Measurements from ENCODE around the gene RERE. TPM values are rescaled to one million over a fixed set of nuclear protein-coding genes. Genes with fewer than 3 reads are reported as not detected.

RERE gene
- total RNA-seq, 1 experiment from 2014 or later: 73.4 TPM

DNA sequence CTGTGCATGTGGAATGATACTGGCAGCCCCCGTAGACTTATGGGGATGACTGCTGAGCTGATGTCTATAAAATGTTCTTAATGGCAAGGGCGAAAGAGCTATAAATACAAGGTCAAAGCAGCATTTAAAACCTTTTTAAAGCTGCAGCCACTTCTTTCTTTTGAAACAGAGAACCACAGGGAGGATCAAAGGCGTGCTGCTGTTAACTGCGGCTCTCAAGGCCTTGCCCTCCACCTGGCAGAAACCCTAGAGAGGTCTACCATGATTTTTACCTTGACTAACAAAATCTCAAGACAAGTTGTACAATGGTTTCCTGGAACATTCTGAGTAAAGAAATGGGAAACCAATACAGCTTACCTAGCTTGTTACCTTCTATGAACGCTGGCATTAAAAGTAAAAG is 409.8 kb downstream of the RERE start:
- Histone ChIP-seq H3K9me2 (ENCODE audit: insufficient read depth) (no peaks in the 10 kb centered on the region), H3F3A (ENCODE audit: insufficient read depth, low read depth) (0 out of 2 replicates have a peak, but pooled peaks cover 4% of the 10 kb centered on the region), H3K4me1 (replicated peaks; ENCODE audit: insufficient read depth) (no peaks in the 10 kb centered on the region), H3K4me2 (no peak overlapping the region), H4K20me1 (ENCODE audit: insufficient read depth) (no peaks in the 10 kb centered on the region), H3K27ac (no peak overlapping the region), H3K4me3 (no peak overlapping the region), H2AFZ (no peak overlapping the region), H3K27me3 (ENCODE audit: insufficient read depth, low read depth) (no peaks in the 10 kb centered on the region), H3K9me3 (ENCODE audit: insufficient read depth, low read depth) (no peaks in the 10 kb centered on the region), H3K79me2 (ENCODE audit: low read depth) (0 out of 2 replicates have a peak, but pooled peaks cover 3% of the 10 kb centered on the region), H3K36me3 (ENCODE audit: low read depth) (0 out of 2 replicates have a peak, but pooled peaks cover 3% of the 10 kb centered on the region)
- POLR2A ChIA-PET (ENCODE audit: unreplicated experiment): interaction anchor here (0.6 kb wide), 1 partner anchor 150 kb away, joined by 3 read pairs; no protein-coding TSS in a partner anchor
- no peak for DNase-seq
- CTCF ChIA-PET: no interaction called here
- TF ChIP-seq, protein P1, sequence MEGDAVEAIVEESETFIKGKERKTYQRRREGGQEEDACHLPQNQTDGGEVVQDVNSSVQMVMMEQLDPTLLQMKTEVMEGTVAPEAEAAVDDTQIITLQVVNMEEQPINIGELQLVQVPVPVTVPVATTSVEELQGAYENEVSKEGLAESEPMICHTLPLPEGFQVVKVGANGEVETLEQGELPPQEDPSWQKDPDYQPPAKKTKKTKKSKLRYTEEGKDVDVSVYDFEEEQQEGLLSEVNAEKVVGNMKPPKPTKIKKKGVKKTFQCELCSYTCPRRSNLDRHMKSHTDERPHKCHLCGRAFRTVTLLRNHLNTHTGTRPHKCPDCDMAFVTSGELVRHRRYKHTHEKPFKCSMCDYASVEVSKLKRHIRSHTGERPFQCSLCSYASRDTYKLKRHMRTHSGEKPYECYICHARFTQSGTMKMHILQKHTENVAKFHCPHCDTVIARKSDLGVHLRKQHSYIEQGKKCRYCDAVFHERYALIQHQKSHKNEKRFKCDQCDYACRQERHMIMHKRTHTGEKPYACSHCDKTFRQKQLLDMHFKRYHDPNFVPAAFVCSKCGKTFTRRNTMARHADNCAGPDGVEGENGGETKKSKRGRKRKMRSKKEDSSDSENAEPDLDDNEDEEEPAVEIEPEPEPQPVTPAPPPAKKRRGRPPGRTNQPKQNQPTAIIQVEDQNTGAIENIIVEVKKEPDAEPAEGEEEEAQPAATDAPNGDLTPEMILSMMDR (conservative IDR thresholded peaks at IDR 0.05): no peak
- no peak for TF ChIP-seq EZH2 (IDR thresholded peaks at IDR 0.05; ENCODE audit: low read depth)
- intact Hi-C loops (cut with micrococcal nuclease; ENCODE audit: unreplicated experiment): no loop called here
- no TSS peak for BruUV-seq (replicated peaks)

DNA sequence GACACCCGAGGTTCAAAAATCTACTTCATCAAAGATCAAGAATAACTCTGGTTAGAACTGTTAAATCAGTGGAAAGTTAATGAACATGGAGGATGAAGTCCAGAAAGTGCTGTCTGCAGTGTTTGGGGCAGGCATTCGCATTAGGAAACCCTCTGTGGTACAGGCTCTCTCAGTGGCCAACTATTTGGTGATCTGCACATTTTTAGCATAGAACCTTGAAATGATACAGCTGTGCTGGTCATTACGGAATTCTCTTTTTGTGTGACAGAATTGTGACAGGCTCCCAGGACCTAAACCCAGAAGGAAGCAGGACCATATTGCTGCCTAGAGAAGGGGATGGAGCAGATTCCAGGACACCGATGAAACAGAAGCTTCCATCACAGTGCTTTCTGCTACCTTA is 410.5 kb downstream of the RERE start:
- H3K9me3 ChIP-seq (ENCODE audit: insufficient read depth, low read depth): no peaks in the 10 kb centered on the region
- 0 out of 2 replicates have a peak, but pooled peaks cover 4% of the 10 kb centered on the region for H3F3A ChIP-seq (ENCODE audit: insufficient read depth, low read depth)
- CTCF ChIA-PET: no interaction called here
- POLR2A ChIA-PET (ENCODE audit: unreplicated experiment): no interaction called here
- DNase-seq: no peak
- H2AFZ ChIP-seq: no peak overlapping the region
- H3K79me2 ChIP-seq (ENCODE audit: low read depth): 0 out of 2 replicates have a peak, but pooled peaks cover under 1% of the 10 kb centered on the region
- TF ChIP-seq, protein P1 (conservative IDR thresholded peaks at IDR 0.05): no peak
- TF ChIP-seq EZH2 (IDR thresholded peaks at IDR 0.05; ENCODE audit: low read depth): no peak
- no peaks in the 10 kb centered on the region for H3K9me2 ChIP-seq (ENCODE audit: insufficient read depth)
- 0 out of 2 replicates have a peak, but pooled peaks cover 3% of the 10 kb centered on the region for H3K36me3 ChIP-seq (ENCODE audit: low read depth)
- H3K27ac ChIP-seq: no peak overlapping the region
- intact Hi-C loops (cut with micrococcal nuclease; ENCODE audit: unreplicated experiment): no loop called here
- H4K20me1 ChIP-seq (ENCODE audit: insufficient read depth): no peaks in the 10 kb centered on the region
- H3K27me3 ChIP-seq (ENCODE audit: insufficient read depth, low read depth): no peaks in the 10 kb centered on the region
- H3K4me1 ChIP-seq (replicated peaks; ENCODE audit: insufficient read depth): no peaks in the 10 kb centered on the region
- H3K4me3 ChIP-seq: no peak overlapping the region
- H3K4me2 ChIP-seq: no peak overlapping the region
- no TSS peak for BruUV-seq (replicated peaks)

DNA sequence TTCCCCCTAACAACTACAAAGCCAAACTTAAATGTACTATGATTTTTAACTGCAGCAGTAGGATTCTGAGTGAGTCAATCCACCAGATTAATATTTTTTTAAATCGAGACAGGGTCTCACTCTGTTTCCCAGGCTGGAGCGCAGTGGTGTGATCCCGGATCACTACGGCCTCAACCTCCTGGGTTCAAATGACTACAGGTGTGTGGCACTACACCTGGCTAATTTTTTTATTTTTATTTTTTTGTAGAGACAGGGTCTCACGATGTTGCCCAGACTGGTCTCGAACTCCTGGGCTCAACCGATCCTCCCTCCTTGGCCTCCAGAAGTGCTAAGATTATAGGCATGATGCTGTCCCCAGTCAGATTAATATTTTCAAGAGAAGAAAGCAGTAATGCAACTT is 411.4 kb downstream of the RERE start:
- no peaks in the 10 kb centered on the region for H3K9me2 ChIP-seq (ENCODE audit: insufficient read depth)
- H3K4me1 ChIP-seq (replicated peaks; ENCODE audit: insufficient read depth): no peaks in the 10 kb centered on the region
- TF ChIP-seq, protein P1 (conservative IDR thresholded peaks at IDR 0.05): no peak
- TF ChIP-seq EZH2 (IDR thresholded peaks at IDR 0.05; ENCODE audit: low read depth): no peak
- H3K4me2 ChIP-seq: no peak overlapping the region
- CTCF ChIA-PET: no interaction called here
- H3K9me3 ChIP-seq (ENCODE audit: insufficient read depth, low read depth): no peaks in the 10 kb centered on the region
- no peak overlapping the region for H2AFZ ChIP-seq
- DNase-seq: no peak
- H3K79me2 ChIP-seq (ENCODE audit: low read depth): no peaks in the 10 kb centered on the region
- no TSS peak for BruUV-seq (replicated peaks)
- H3K4me3 ChIP-seq: no peak overlapping the region
- POLR2A ChIA-PET (ENCODE audit: unreplicated experiment): no interaction called here
- H3K36me3 ChIP-seq (ENCODE audit: low read depth): 0 out of 2 replicates have a peak, but pooled peaks cover 3% of the 10 kb centered on the region
- no peaks in the 10 kb centered on the region for H4K20me1 ChIP-seq (ENCODE audit: insufficient read depth)
- intact Hi-C loops (cut with micrococcal nuclease; ENCODE audit: unreplicated experiment): no loop called here
- no peak overlapping the region for H3K27ac ChIP-seq
- no peaks in the 10 kb centered on the region for H3K27me3 ChIP-seq (ENCODE audit: insufficient read depth, low read depth)
- 0 out of 2 replicates have a peak, but pooled peaks cover 4% of the 10 kb centered on the region for H3F3A ChIP-seq (ENCODE audit: insufficient read depth, low read depth)

Measured in PC-9 (cell line).